IMR-90 (cell line): ENCODE results near the gene PHF21B. TPM values are rescaled to one million over a fixed set of nuclear protein-coding genes. Genes with fewer than 3 reads are reported as not detected.

Source experiments
- ATAC-seq: fragments of 200-7000 bp; cut with Tn5 transposase; 2 replicates; pipeline ENCODE4 v1.9.1; 2020; ENCODE audit warnings: low read depth, mild to moderate bottlenecking, moderate library complexity
- BruUV-seq: library from RNA; stranded (reverse); fragments of 400-500 nt; replicated peaks from 2 replicates; lab custom pipeline; 2021; lab: Mats Ljungman, UMichigan
- CTCF ChIA-PET: fragments of 300-600 bp; formaldehyde crosslinking; extraction: SDS; loops from one replicate; lab custom pipeline; 2021; ENCODE audit warnings: antibody characterized with exemption; lab: Yijun Ruan, JAX
- POLR2A ChIA-PET: fragments of 300-600 bp; sonication (Branson Sonifier 250); formaldehyde crosslinking; loops from one replicate; lab custom pipeline; 2022; ENCODE audit warnings: antibody characterized with exemption; ENCODE audit not compliant: unreplicated experiment; lab: Charles Lee
- DNase-seq: peaks from one replicate; pipeline ENCODE4 v3.0.0; 2013
- H2AFZ ChIP-seq: replicated peaks from 2 replicates; pipeline ENCODE3; 2013; ENCODE audit warnings: low read length, mild to moderate bottlenecking; ENCODE audit not compliant: poor library complexity
- H2AK5ac ChIP-seq: 2 replicates; pipeline ENCODE4 v1.6.1; 2013; ENCODE audit warnings: low read depth, low read length, inconsistent platforms
- H2AK9ac ChIP-seq: replicated peaks from 2 replicates; pipeline ENCODE3; 2013; ENCODE audit warnings: mild to moderate bottlenecking, low read depth, low read length, moderate library complexity; ENCODE audit not compliant: poor library complexity
- H2BK120ac ChIP-seq: 2 replicates; pipeline ENCODE4 v1.6.1; 2013; ENCODE audit warnings: low read depth, low read length, inconsistent platforms
- H2BK15ac ChIP-seq: 3 replicates; pipeline ENCODE4 v1.6.1; 2013; ENCODE audit warnings: low read depth, low read length, inconsistent platforms
- H2BK20ac ChIP-seq: 2 replicates; pipeline ENCODE4 v1.6.1; 2013; ENCODE audit warnings: low read depth, mild to moderate bottlenecking, inconsistent platforms, low read length, moderate library complexity
- H2BK5ac ChIP-seq: 2 replicates; pipeline ENCODE4 v1.6.1; 2013; ENCODE audit warnings: mild to moderate bottlenecking, low read depth, low read length, inconsistent platforms; ENCODE audit not compliant: poor library complexity, severe bottlenecking
- H3K14ac ChIP-seq: replicated peaks from 2 replicates; pipeline ENCODE4 v1.6.1; 2013; ENCODE audit warnings: low read depth, low read length, inconsistent platforms
- H3K18ac ChIP-seq: 2 replicates; pipeline ENCODE4 v1.6.1; 2013; ENCODE audit warnings: low read depth, low read length, control low read depth
- H3K23ac ChIP-seq: 2 replicates; pipeline ENCODE4 v1.6.1; 2013; ENCODE audit warnings: low read depth, low read length, inconsistent platforms
- H3K27ac ChIP-seq: 2 replicates; pipeline ENCODE4 v1.5.1; 2013; ENCODE audit warnings: mild to moderate bottlenecking, control low read depth, low read length; ENCODE audit not compliant: insufficient read depth
- H3K27me3 ChIP-seq: 2 replicates; pipeline ENCODE4 v1.6.1; 2013; ENCODE audit warnings: low read length; ENCODE audit not compliant: control insufficient read depth, insufficient read depth
- H3K36me3 ChIP-seq: 2 replicates; pipeline ENCODE4 v1.6.1; 2013; ENCODE audit warnings: low read length, mixed read lengths; ENCODE audit not compliant: control insufficient read depth, insufficient read depth
- H3K4ac ChIP-seq: 2 replicates; pipeline ENCODE4 v1.6.1; 2013; ENCODE audit warnings: low read depth, low read length, inconsistent platforms
- H3K4me1 ChIP-seq: 2 replicates; pipeline ENCODE4 v1.6.1; 2013; ENCODE audit warnings: low read length, mixed read lengths; ENCODE audit not compliant: control insufficient read depth, insufficient read depth
- H3K4me2 ChIP-seq: 2 replicates; pipeline ENCODE4 v1.6.1; 2013; ENCODE audit warnings: low read depth, mild to moderate bottlenecking, control low read depth, low read length, moderate library complexity
- H3K4me3 ChIP-seq: 2 replicates; pipeline ENCODE4 v1.5.1; 2013; ENCODE audit warnings: low read depth, mild to moderate bottlenecking, control low read depth, low read length, moderate library complexity; ENCODE audit not compliant: insufficient read depth
- H3K56ac ChIP-seq: 2 replicates; pipeline ENCODE4 v1.6.1; 2013; ENCODE audit warnings: low read length, inconsistent platforms; ENCODE audit not compliant: insufficient read depth; ENCODE audit errors: extremely low read depth
- H3K79me1 ChIP-seq, 2 experiments: 2 replicates each; pipeline ENCODE4 v1.6.1; 2013; ENCODE audit warnings: low read length in 2 of 2, inconsistent platforms in 1 of 2, low read depth in 1 of 2
- H3K9ac ChIP-seq: 2 replicates; pipeline ENCODE4 v1.6.1; 2013; ENCODE audit warnings: low read depth, low read length, control low read depth
- H3K9me1 ChIP-seq: 2 replicates; pipeline ENCODE4 v1.6.1; 2013; ENCODE audit warnings: low read length, inconsistent platforms; ENCODE audit not compliant: insufficient read depth
- H3K9me3 ChIP-seq: 2 replicates; pipeline ENCODE4 v1.6.1; 2013; ENCODE audit warnings: low read length; ENCODE audit not compliant: control insufficient read depth, insufficient read depth
- H4K20me1 ChIP-seq: 2 replicates; pipeline ENCODE4 v1.6.1; 2013; ENCODE audit warnings: low read length, inconsistent platforms; ENCODE audit not compliant: insufficient read depth
- H4K5ac ChIP-seq: 2 replicates; pipeline ENCODE4 v1.6.1; 2013; ENCODE audit warnings: mild to moderate bottlenecking, low read depth, low read length, control low read depth
- H4K8ac ChIP-seq, 2 experiments: 2 replicates each; pipeline ENCODE4 v1.6.1; 2013; ENCODE audit warnings: low read depth in 2 of 2, low read length in 2 of 2, control low read depth in 1 of 2, inconsistent platforms in 1 of 2
- H4K91ac ChIP-seq: 2 replicates; pipeline ENCODE4 v1.6.1; 2013; ENCODE audit warnings: low read depth, low read length, inconsistent platforms; ENCODE audit not compliant: insufficient read depth
- CHD1 ChIP-seq: IDR thresholded peaks from 2 replicates; pipeline ENCODE4 v1.6.1; 2012; ENCODE audit warnings: low read depth, low read length, improper control_type of control experiment
- MAZ ChIP-seq: IDR thresholded peaks from 2 replicates; pipeline ENCODE4 v1.6.1; 2012; ENCODE audit warnings: low read depth, mild to moderate bottlenecking, low read length, improper control_type of control experiment, moderate library complexity, borderline replicate concordance
- POLR2A ChIP-seq: IDR thresholded peaks from 2 replicates; pipeline ENCODE4 v1.6.1; 2012; ENCODE audit warnings: mild to moderate bottlenecking, low read depth, low read length
- RCOR1 ChIP-seq: IDR thresholded peaks from 2 replicates; pipeline ENCODE4 v1.6.1; 2012; ENCODE audit warnings: mild to moderate bottlenecking, low read length, improper control_type of control experiment; ENCODE audit not compliant: insufficient replicate concordance
- RFX5 ChIP-seq: IDR thresholded peaks from 2 replicates; pipeline ENCODE4 v1.8.0; 2012; ENCODE audit warnings: low read depth, mild to moderate bottlenecking, low read length, moderate library complexity
- WGBS, 2 experiments: methylation state at CpG; one replicate each; pipeline versions ENCODE4 v1.1.5 to v1.1.7; 2013; ENCODE audit warnings: missing lambda C conversion rate in 2 of 2; ENCODE audit not compliant: insufficient read length in 1 of 2; ENCODE audit errors: extremely low coverage in 2 of 2; 5-methylcytosine and 5-hydroxymethylcytosine counted together
- dilution Hi-C: fragments of 300-500 bp; cut with HindIII; formaldehyde crosslinking; loops from one replicate; pipeline ENCODE4 v1.14.3; 2018; ENCODE audit warnings: low sequenced_read_pairs; ENCODE audit not compliant: unreplicated experiment
- in situ Hi-C: fragments of 300-500 bp; cut with MboI; formaldehyde crosslinking; loops from 3 replicates; pipeline ENCODE4 v1.14.3; 2019; ENCODE audit warnings: low sequenced_read_pairs, inconsistent platforms, mixed read lengths
- intact Hi-C: fragments of 100-400 bp; cut with micrococcal nuclease; formaldehyde crosslinking; loops from 2 replicates; pipeline ENCODE4 v1.10.0; 2022
- polyA plus RNA-seq, 3 experiments: library from polyadenylated mRNA; depleted of rRNA; stranded (reverse); fragments of >200 nt; gene quantifications; 2 replicates each; pipeline ENCODE4 v1.2.3, GENCODE V29; 2012; ENCODE audit warnings: low replicate concordance in 1 of 3
- total RNA-seq: library from RNA; depleted of rRNA; stranded (reverse); fragments of >200 nt; gene quantifications from 2 replicates; pipeline ENCODE4 v1.2.3, GENCODE V29; 2012

PHF21B gene
- total and polyA plus RNA-seq, 2 of the 4 experiments (the other 2 are of a cell fraction) = 0.02 TPM; not detected in 1

DNA sequence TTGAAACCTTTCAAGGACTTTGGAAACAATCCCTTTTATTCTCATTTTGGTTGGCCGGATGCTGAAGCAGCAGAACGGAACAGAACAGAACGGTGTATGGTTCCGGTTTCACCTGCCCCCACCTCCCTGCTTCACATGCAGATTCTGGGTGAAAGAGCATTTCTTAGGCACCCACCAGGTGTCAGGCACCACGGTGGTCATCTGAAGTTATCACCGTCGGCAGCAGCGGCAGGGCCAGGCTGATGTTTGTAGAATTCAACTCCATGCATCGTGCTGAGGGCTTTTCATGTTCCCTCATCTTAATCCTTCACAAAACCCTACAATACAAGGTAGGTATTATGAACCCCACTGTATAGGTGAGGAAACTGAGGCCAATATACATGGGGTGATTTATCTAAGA is 13.6 kb upstream of the PHF21B start:
- CTCF ChIA-PET = no interaction called here
- no peak overlapping the region for H2AK5ac ChIP-seq
- peaks cover 38% of the 10 kb centered on the region for H3K27me3 ChIP-seq
- H2BK20ac ChIP-seq = no peak overlapping the region
- no peaks in the 10 kb centered on the region for H3K79me1 ChIP-seq
- dilution Hi-C loops (no loop called here), intact Hi-C loops (no loop called here), in situ Hi-C loops (no loop called here)
- H4K5ac ChIP-seq = no peak overlapping the region
- no peak overlapping the region for H3K9ac ChIP-seq
- no peak overlapping the region for H3K4me2 ChIP-seq
- H3K27ac ChIP-seq = no peak overlapping the region
- no peak overlapping the region for H3K18ac ChIP-seq
- WGBS, 2 experiments = no CpG with 5 or more reads among the region's 9 CpGs
- no peak overlapping the region for H3K56ac ChIP-seq
- H4K8ac ChIP-seq = no peak overlapping the region
- H3K36me3 ChIP-seq = no peaks in the 10 kb centered on the region
- H3K9me3 ChIP-seq = no peaks in the 10 kb centered on the region
- no peaks in the 10 kb centered on the region for H3K9me1 ChIP-seq
- H4K20me1 ChIP-seq = no peaks in the 10 kb centered on the region
- ATAC-seq = no peak
- H2BK5ac ChIP-seq = no peak overlapping the region
- H3K4me3 ChIP-seq = no peak overlapping the region
- no peak for DNase-seq
- no peak overlapping the region for H2BK120ac ChIP-seq
- no peak for TF ChIP-seq CHD1
- no peak for TF ChIP-seq RFX5
- TF ChIP-seq POLR2A = no peak
- no peak for TF ChIP-seq MAZ
- TF ChIP-seq RCOR1 = no peak
- H2AK9ac ChIP-seq = no peak overlapping the region
- H3K4me1 ChIP-seq = no peaks in the 10 kb centered on the region
- H3K4ac ChIP-seq = no peak overlapping the region
- BruUV-seq = no TSS peak
- no peak overlapping the region for H3K23ac ChIP-seq
- H2AFZ ChIP-seq = no peak overlapping the region
- H2BK15ac ChIP-seq = no peak overlapping the region
- no peak overlapping the region for H3K14ac ChIP-seq
- H4K91ac ChIP-seq = no peak overlapping the region
- POLR2A ChIA-PET = no interaction called here
